NCI-H1694 treated with DMSO at 0.1 percent for 48 hours (cell line): Measurements from ENCODE around the gene POMT2.

Experiments
- DNase-seq: peaks from one replicate; lab custom pipeline; 2025; lab: John Stamatoyannopoulos, UW

The POMT2 gene

GRCh38 chr14:77238356-77238755, 82.3 kb downstream of the POMT2 start:
- DNase-seq = no peak

GRCh38 chr14:77236814-77237213, 83.9 kb downstream of the POMT2 start:
- DNase-seq = no peak

- no peak for DNase-seq
Observed at GRCh38 chr14:77231721-77232120, 89.0 kb downstream of the POMT2 start.

- DNase-seq = no peak
Observed at GRCh38 chr14:77230914-77231313, 89.8 kb downstream of the POMT2 start.

GRCh38 chr14:77228056-77228455, 92.6 kb downstream of the POMT2 start:
- DNase-seq = no peak

GRCh38 chr14:77225892-77226557, 94.7 kb downstream of the POMT2 start:
- no peak for DNase-seq

- no peak for DNase-seq
Observed at GRCh38 chr14:77225254-77225653, 95.4 kb downstream of the POMT2 start.
